ENCODE results near the gene CD8B2.
"Not testable (repeated sequence)": the region's sequence is repeated elsewhere in the genome, so short reads cannot be mapped to it uniquely, and the experiment has no call there.

Gene CD8B2

GRCh38 chr2:106555053-106555452, 67.9 kb downstream of the CD8B2 start:
- Histone ChIP-seq H3K36me3 (ENCODE audit: control insufficient read depth, low read depth, low read length) (no peaks in the 10 kb centered on the region), H3K27me3 (ENCODE audit: control insufficient read depth, insufficient read depth, low read length) (no peaks in the 10 kb centered on the region), H3K27ac (ENCODE audit: low read length) (no peak overlapping the region), H3K9me3 (ENCODE audit: control insufficient read depth, low read depth, low read length) (peaks cover 4% of the 10 kb centered on the region), H3K4me3 (ENCODE audit: low read length) (no peak overlapping the region), H3K9ac (ENCODE audit: low read length) (no peak overlapping the region), H3K4me1 (ENCODE audit: control insufficient read depth, low read depth, low read length) (no peaks in the 10 kb centered on the region)

GRCh38 chr2:106559786-106560185, 72.6 kb downstream of the CD8B2 start:
- not testable (repeated sequence) for H3K9ac ChIP-seq (ENCODE audit: low read length); H3K9me3 ChIP-seq (ENCODE audit: control insufficient read depth, low read depth, low read length); H3K36me3 ChIP-seq (ENCODE audit: control insufficient read depth, low read depth, low read length); H3K27ac ChIP-seq (ENCODE audit: low read length); H3K27me3 ChIP-seq (ENCODE audit: control insufficient read depth, insufficient read depth, low read length); H3K4me1 ChIP-seq (ENCODE audit: control insufficient read depth, low read depth, low read length); H3K4me3 ChIP-seq (ENCODE audit: low read length)

- Histone ChIP-seq H3K36me3 (ENCODE audit: control insufficient read depth, low read depth, low read length) (no peaks in the 10 kb centered on the region), H3K9ac (ENCODE audit: low read length) (no peak overlapping the region), H3K4me1 (ENCODE audit: control insufficient read depth, low read depth, low read length) (no peaks in the 10 kb centered on the region), H3K4me3 (ENCODE audit: low read length) (no peak overlapping the region), H3K27me3 (ENCODE audit: control insufficient read depth, insufficient read depth, low read length) (no peaks in the 10 kb centered on the region), H3K9me3 (ENCODE audit: control insufficient read depth, low read depth, low read length) (peaks cover 4% of the 10 kb centered on the region), H3K27ac (ENCODE audit: low read length) (no peak overlapping the region)
These were observed 73.6 kb downstream of the CD8B2 start for GRCh38 chr2:106560773-106561172.

- Histone ChIP-seq H3K4me3 (ENCODE audit: low read length) (no peak overlapping the region), H3K9ac (ENCODE audit: low read length) (no peak overlapping the region), H3K4me1 (ENCODE audit: control insufficient read depth, low read depth, low read length) (no peaks in the 10 kb centered on the region), H3K36me3 (ENCODE audit: control insufficient read depth, low read depth, low read length) (no peaks in the 10 kb centered on the region), H3K9me3 (ENCODE audit: control insufficient read depth, low read depth, low read length) (peaks cover 4% of the 10 kb centered on the region), H3K27ac (ENCODE audit: low read length) (no peak overlapping the region), H3K27me3 (ENCODE audit: control insufficient read depth, insufficient read depth, low read length) (no peaks in the 10 kb centered on the region)
These were observed 74.2 kb downstream of the CD8B2 start for GRCh38 chr2:106561356-106561755.

- Histone ChIP-seq H3K9ac (ENCODE audit: low read length) (no peak overlapping the region), H3K9me3 (ENCODE audit: control insufficient read depth, low read depth, low read length) (no peaks in the 10 kb centered on the region), H3K36me3 (ENCODE audit: control insufficient read depth, low read depth, low read length) (no peaks in the 10 kb centered on the region), H3K4me3 (ENCODE audit: low read length) (no peak overlapping the region), H3K4me1 (ENCODE audit: control insufficient read depth, low read depth, low read length) (no peaks in the 10 kb centered on the region), H3K27me3 (ENCODE audit: control insufficient read depth, insufficient read depth, low read length) (no peaks in the 10 kb centered on the region), H3K27ac (ENCODE audit: low read length) (no peak overlapping the region)
These were observed 74.6 kb downstream of the CD8B2 start for GRCh38 chr2:106561803-106562202.

- H3K27ac ChIP-seq (ENCODE audit: low read length): no peak overlapping the region
- H3K4me1 ChIP-seq (ENCODE audit: control insufficient read depth, low read depth, low read length): no peaks in the 10 kb centered on the region
- no peaks in the 10 kb centered on the region for H3K36me3 ChIP-seq (ENCODE audit: control insufficient read depth, low read depth, low read length)
- no peak overlapping the region for H3K9ac ChIP-seq (ENCODE audit: low read length)
- H3K9me3 ChIP-seq (ENCODE audit: control insufficient read depth, low read depth, low read length): no peaks in the 10 kb centered on the region
- no peak overlapping the region for H3K4me3 ChIP-seq (ENCODE audit: low read length)
- H3K27me3 ChIP-seq (ENCODE audit: control insufficient read depth, insufficient read depth, low read length): no peaks in the 10 kb centered on the region
These were observed 75.4 kb downstream of the CD8B2 start for GRCh38 chr2:106562268-106563186.

- no peak overlapping the region for H3K27ac ChIP-seq (ENCODE audit: low read length)
- H3K27me3 ChIP-seq (ENCODE audit: control insufficient read depth, insufficient read depth, low read length): no peaks in the 10 kb centered on the region
- H3K9ac ChIP-seq (ENCODE audit: low read length): no peak overlapping the region
- H3K4me1 ChIP-seq (ENCODE audit: control insufficient read depth, low read depth, low read length): no peaks in the 10 kb centered on the region
- H3K9me3 ChIP-seq (ENCODE audit: control insufficient read depth, low read depth, low read length): no peaks in the 10 kb centered on the region
- H3K4me3 ChIP-seq (ENCODE audit: low read length): no peak overlapping the region
- no peaks in the 10 kb centered on the region for H3K36me3 ChIP-seq (ENCODE audit: control insufficient read depth, low read depth, low read length)
These were observed 76.0 kb downstream of the CD8B2 start for GRCh38 chr2:106563195-106563594.

- H3K27me3 ChIP-seq (ENCODE audit: control insufficient read depth, insufficient read depth, low read length): no peaks in the 10 kb centered on the region
- no peak overlapping the region for H3K4me3 ChIP-seq (ENCODE audit: low read length)
- H3K27ac ChIP-seq (ENCODE audit: low read length): no peak overlapping the region
- no peaks in the 10 kb centered on the region for H3K36me3 ChIP-seq (ENCODE audit: control insufficient read depth, low read depth, low read length)
- no peaks in the 10 kb centered on the region for H3K4me1 ChIP-seq (ENCODE audit: control insufficient read depth, low read depth, low read length)
- no peaks in the 10 kb centered on the region for H3K9me3 ChIP-seq (ENCODE audit: control insufficient read depth, low read depth, low read length)
- no peak overlapping the region for H3K9ac ChIP-seq (ENCODE audit: low read length)
These were observed 78.4 kb downstream of the CD8B2 start for GRCh38 chr2:106565599-106565998.

- Histone ChIP-seq H3K9ac (ENCODE audit: low read length) (no peak overlapping the region), H3K27me3 (ENCODE audit: control insufficient read depth, insufficient read depth, low read length) (no peaks in the 10 kb centered on the region), H3K4me3 (ENCODE audit: low read length) (no peak overlapping the region), H3K9me3 (ENCODE audit: control insufficient read depth, low read depth, low read length) (no peaks in the 10 kb centered on the region), H3K27ac (ENCODE audit: low read length) (no peak overlapping the region), H3K36me3 (ENCODE audit: control insufficient read depth, low read depth, low read length) (no peaks in the 10 kb centered on the region), H3K4me1 (ENCODE audit: control insufficient read depth, low read depth, low read length) (no peaks in the 10 kb centered on the region)
These were observed 78.9 kb downstream of the CD8B2 start for GRCh38 chr2:106566050-106566449.

GRCh38 chr2:106566484-106566883, 79.3 kb downstream of the CD8B2 start:
- not testable (repeated sequence) for H3K36me3 ChIP-seq (ENCODE audit: control insufficient read depth, low read depth, low read length); H3K9me3 ChIP-seq (ENCODE audit: control insufficient read depth, low read depth, low read length); H3K4me1 ChIP-seq (ENCODE audit: control insufficient read depth, low read depth, low read length); H3K4me3 ChIP-seq (ENCODE audit: low read length); H3K27me3 ChIP-seq (ENCODE audit: control insufficient read depth, insufficient read depth, low read length); H3K9ac ChIP-seq (ENCODE audit: low read length); H3K27ac ChIP-seq (ENCODE audit: low read length)

- Histone ChIP-seq H3K9ac (ENCODE audit: low read length) (no peak overlapping the region), H3K36me3 (ENCODE audit: control insufficient read depth, low read depth, low read length) (no peaks in the 10 kb centered on the region), H3K27me3 (ENCODE audit: control insufficient read depth, insufficient read depth, low read length) (no peaks in the 10 kb centered on the region), H3K4me1 (ENCODE audit: control insufficient read depth, low read depth, low read length) (no peaks in the 10 kb centered on the region), H3K27ac (ENCODE audit: low read length) (no peak overlapping the region), H3K4me3 (ENCODE audit: low read length) (no peak overlapping the region), H3K9me3 (ENCODE audit: control insufficient read depth, low read depth, low read length) (no peaks in the 10 kb centered on the region)
These were observed 83.2 kb downstream of the CD8B2 start for GRCh38 chr2:106570316-106570715.

Data from iPS-18a (cell line).